Upper lobe of left lung (tissue), 6 donors: ENCODE measurements around the gene LAMB1. TPM values are rescaled to one million over a fixed set of nuclear protein-coding genes. Genes with fewer than 3 reads are reported as not detected.

Source experiments
- ATAC-seq, 2 donors: fragments of 200-7000 bp; cut with Tn5 transposase; one replicate each; pipeline ENCODE4 v1.9.1; 2022; ENCODE audit warnings: mild to moderate bottlenecking in 2 of 2, moderate library complexity in 2 of 2; ENCODE audit not compliant: low FRiP score in 2 of 2
- DNase-seq, 2 donors: peaks; one replicate each; pipeline ENCODE4 v3.0.0-alpha.2; 2019 to 2020
- H3K27ac ChIP-seq, 4 donors: fragments of 200-600 bp; sonication (generic); one replicate each; pipeline ENCODE4 v1.5.1; 2016 to 2019
- H3K27me3 ChIP-seq, 4 donors: fragments of 200-600 bp; sonication (generic); one replicate each; pipeline ENCODE4 v1.5.1; 2017 to 2019
- H3K36me3 ChIP-seq, 4 donors: fragments of 200-600 bp; sonication (generic); one replicate each; pipeline ENCODE4 v1.5.1; 2016 to 2019
- H3K4me1 ChIP-seq, 4 donors: fragments of 200-600 bp; sonication (generic); one replicate each; pipeline ENCODE4 v1.5.1; 2018 to 2019
- H3K4me3 ChIP-seq, 4 donors: fragments of 200-600 bp; sonication (generic); one replicate each; pipeline ENCODE4 v1.5.1; 2017 to 2019; ENCODE audit warnings: mild to moderate bottlenecking in 2 of 4, moderate library complexity in 1 of 4
- H3K9me3 ChIP-seq, 4 donors: fragments of 200-600 bp; sonication (generic); one replicate each; pipeline ENCODE4 v1.5.1; 2018 to 2019
- CTCF ChIP-seq, 6 experiments: fragments of 450-650 bp in 4 of 6; fragments of 200-600 bp in 2 of 6; sonication (generic) in 2 of 6; IDR thresholded peaks; one replicate each; pipeline ENCODE4 v1.5.1; 2016 to 2019; ENCODE audit warnings: antibody characterized with exemption in 6 of 6
- EP300 ChIP-seq, 4 donors: sonication (generic); formaldehyde crosslinking; IDR thresholded peaks; one replicate each; pipeline ENCODE4 v1.5.1; 2017; ENCODE audit warnings: antibody characterized with exemption in 4 of 4, control low read depth in 2 of 4
- POLR2A ChIP-seq, 4 donors: fragments of 450-650 bp; IDR thresholded peaks; one replicate each; pipeline ENCODE4 v1.5.1; 2016 to 2017; ENCODE audit warnings: antibody characterized with exemption in 4 of 4, mild to moderate bottlenecking in 2 of 4
- POLR2AphosphoS5 ChIP-seq, 2 donors: sonication (generic); formaldehyde crosslinking; IDR thresholded peaks; one replicate each; pipeline ENCODE4 v1.5.1; 2017; ENCODE audit warnings: antibody characterized with exemption in 2 of 2
- WGBS, 2 donors: methylation state at CpG; one replicate each; pipeline ENCODE4 v1.1.5; 2017 to 2018; 5-methylcytosine and 5-hydroxymethylcytosine counted together
- total RNA-seq, 6 donors: library from RNA; depleted of rRNA in 4 of 6; stranded (reverse); fragments of >200 nt in 4 of 6; gene quantifications; one replicate each; pipeline versions ENCODE4 v1.1.0 to v1.2.1, GENCODE V29; 2016 to 2021
- donor health status: DM: no; HTN: no; CAD: no; lungs with moderate emphysema.
- donor health status: DM: no; HTN: yes; CAD: no; lungs with severe emphysema.

LAMB1 gene
- total RNA-seq, 6 donors from 2014 or later, result 100 to 443 (median 135) TPM

GRCh38 chr7:107884066-107884818, 118.7 kb downstream of the LAMB1 start:
- no peak for ATAC-seq
- no peak for TF ChIP-seq POLR2A (IDR thresholded peaks at IDR 0.05)
- TF ChIP-seq CTCF (IDR thresholded peaks at IDR 0.05), result no peak
- TF ChIP-seq POLR2AphosphoS5 (IDR thresholded peaks at IDR 0.05), result no peak
- no peak for TF ChIP-seq EP300 (IDR thresholded peaks at IDR 0.05)
- H3K9me3 ChIP-seq, result no peaks in the 10 kb centered on the region
- no peaks in the 10 kb centered on the region for H3K36me3 ChIP-seq
- 74 to 76% methylated on average over 6 of the region's 6 CpGs for WGBS, 2 donors
- DNase-seq, result no peak
- H3K27me3 ChIP-seq, result no peaks in the 10 kb centered on the region
- H3K27ac ChIP-seq, result no peak overlapping the region
- H3K4me3 ChIP-seq, result no peak overlapping the region
- H3K4me1 ChIP-seq, result peaks cover 0 to 5% (median 2%) of the 10 kb centered on the region in 4 donors

- ATAC-seq (no peak), DNase-seq (no peak)
- Histone ChIP-seq H3K27ac (no peak overlapping the region), H3K4me3 (no peak overlapping the region), H3K4me1 (peaks cover 0 to 8% (median 3%) of the 10 kb centered on the region in 4 donors), H3K9me3 (no peaks in the 10 kb centered on the region), H3K27me3 (no peaks in the 10 kb centered on the region), H3K36me3 (no peaks in the 10 kb centered on the region)
- 74 to 80% methylated on average over 2 of the region's 2 CpGs for WGBS, 2 donors
- TF ChIP-seq EP300 (IDR thresholded peaks at IDR 0.05) (no peak), POLR2A (IDR thresholded peaks at IDR 0.05) (no peak), POLR2AphosphoS5 (IDR thresholded peaks at IDR 0.05) (no peak), CTCF (IDR thresholded peaks at IDR 0.05) (no peak)
Measured at GRCh38 chr7:107882766-107883165, 120.2 kb downstream of the LAMB1 start.

- Histone ChIP-seq H3K27ac (no peak overlapping the region), H3K4me1 (peaks cover 4 to 24% (median 15%) of the 10 kb centered on the region in 4 donors), H3K9me3 (no peaks in the 10 kb centered on the region), H3K36me3 (no peaks in the 10 kb centered on the region), H3K27me3 (no peaks in the 10 kb centered on the region), H3K4me3 (no peak overlapping the region)
- no peak for DNase-seq
- 4% methylated on average over 3 of the region's 3 CpGs for WGBS, 2 donors
- ATAC-seq, result peak; percentile 75 to 81
- peak; percentile 62 to 75 (median 65) for TF ChIP-seq CTCF (IDR thresholded peaks at IDR 0.05)
- no peak for TF ChIP-seq POLR2AphosphoS5 (IDR thresholded peaks at IDR 0.05)
Measured at GRCh38 chr7:107879400-107880035, 123.4 kb downstream of the LAMB1 start.

GRCh38 chr7:107878636-107879035, 124.3 kb downstream of the LAMB1 start:
- no peak overlapping the region for H3K4me3 ChIP-seq
- H3K4me1 ChIP-seq, result peaks cover 4 to 26% (median 15%) of the 10 kb centered on the region in 4 donors
- H3K9me3 ChIP-seq, result no peaks in the 10 kb centered on the region
- ATAC-seq, result no peak
- TF ChIP-seq EP300 (IDR thresholded peaks at IDR 0.05), result no peak
- no peak for TF ChIP-seq POLR2A (IDR thresholded peaks at IDR 0.05)
- TF ChIP-seq POLR2AphosphoS5 (IDR thresholded peaks at IDR 0.05), result no peak
- TF ChIP-seq CTCF (IDR thresholded peaks at IDR 0.05), result no peak
- H3K36me3 ChIP-seq, result no peaks in the 10 kb centered on the region
- H3K27ac ChIP-seq, result no peak overlapping the region
- H3K27me3 ChIP-seq, result no peaks in the 10 kb centered on the region
- no peak for DNase-seq
- 64 to 68% methylated on average over 3 of the region's 3 CpGs for WGBS, 2 donors
